ENCODE results near the gene IL20.

IL20 gene

DNA sequence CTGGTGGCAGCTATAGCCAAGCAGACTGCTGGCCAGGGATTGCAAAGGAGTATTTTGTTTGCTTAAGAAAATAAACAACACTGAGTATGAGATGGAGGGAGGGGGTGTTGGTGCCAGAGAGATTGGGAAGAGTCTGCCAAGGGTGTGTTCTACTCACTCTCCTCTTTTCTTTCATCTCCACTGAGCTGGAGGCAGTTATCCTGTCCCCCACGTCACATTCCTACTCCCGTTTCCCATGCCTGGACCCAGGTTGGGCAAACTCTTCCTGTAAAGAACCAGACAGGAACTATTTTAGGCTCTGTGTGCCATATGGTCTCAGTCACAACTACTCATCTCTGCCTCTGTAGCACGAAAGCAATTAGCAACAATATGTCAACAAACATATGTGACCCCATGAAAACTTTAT is 30.4 kb downstream of the IL20 start:
- TF ChIP-seq YY1 (IDR thresholded peaks at IDR 0.05; ENCODE audit: low read depth) = no peak

DNA sequence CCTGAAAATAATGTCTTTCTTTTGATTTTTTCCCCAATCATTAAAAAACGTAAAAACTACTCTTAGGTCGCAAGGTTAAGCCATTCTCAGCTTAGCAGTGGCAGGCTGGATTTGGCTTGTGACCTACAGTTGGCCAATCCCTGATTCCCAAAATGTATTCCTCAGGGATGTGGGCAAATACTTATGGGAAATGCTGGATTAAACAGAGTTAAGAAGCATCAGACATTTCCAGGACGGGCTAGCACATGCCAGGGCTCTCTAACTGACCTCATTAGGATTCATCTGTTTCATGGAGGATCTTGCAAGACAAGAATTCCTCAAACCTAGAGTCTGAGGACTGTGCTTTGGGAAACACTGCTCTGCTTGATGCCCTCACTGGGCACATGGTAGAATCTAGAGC is 30.8 kb downstream of the IL20 start:
- TF ChIP-seq YY1 (IDR thresholded peaks at IDR 0.05; ENCODE audit: low read depth) = no peak
- no peak for TF ChIP-seq EGR1 (IDR thresholded peaks at IDR 0.05)
- TF ChIP-seq CEBPB (IDR thresholded peaks at IDR 0.05) = no peak
- TF ChIP-seq, protein P1, sequence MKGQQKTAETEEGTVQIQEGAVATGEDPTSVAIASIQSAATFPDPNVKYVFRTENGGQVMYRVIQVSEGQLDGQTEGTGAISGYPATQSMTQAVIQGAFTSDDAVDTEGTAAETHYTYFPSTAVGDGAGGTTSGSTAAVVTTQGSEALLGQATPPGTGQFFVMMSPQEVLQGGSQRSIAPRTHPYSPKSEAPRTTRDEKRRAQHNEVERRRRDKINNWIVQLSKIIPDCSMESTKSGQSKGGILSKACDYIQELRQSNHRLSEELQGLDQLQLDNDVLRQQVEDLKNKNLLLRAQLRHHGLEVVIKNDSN (IDR thresholded peaks at IDR 0.05) = no peak
- no peak for TF ChIP-seq TAF1 (IDR thresholded peaks at IDR 0.05; ENCODE audit: low read depth)
- TF ChIP-seq TCF12 (IDR thresholded peaks at IDR 0.05; ENCODE audit: low read depth) = no peak
- no peak for TF ChIP-seq NFIC (IDR thresholded peaks at IDR 0.05)
- TF ChIP-seq RAD21 (IDR thresholded peaks at IDR 0.05; ENCODE audit: low read depth) = no peak
- TF ChIP-seq, protein P2, sequence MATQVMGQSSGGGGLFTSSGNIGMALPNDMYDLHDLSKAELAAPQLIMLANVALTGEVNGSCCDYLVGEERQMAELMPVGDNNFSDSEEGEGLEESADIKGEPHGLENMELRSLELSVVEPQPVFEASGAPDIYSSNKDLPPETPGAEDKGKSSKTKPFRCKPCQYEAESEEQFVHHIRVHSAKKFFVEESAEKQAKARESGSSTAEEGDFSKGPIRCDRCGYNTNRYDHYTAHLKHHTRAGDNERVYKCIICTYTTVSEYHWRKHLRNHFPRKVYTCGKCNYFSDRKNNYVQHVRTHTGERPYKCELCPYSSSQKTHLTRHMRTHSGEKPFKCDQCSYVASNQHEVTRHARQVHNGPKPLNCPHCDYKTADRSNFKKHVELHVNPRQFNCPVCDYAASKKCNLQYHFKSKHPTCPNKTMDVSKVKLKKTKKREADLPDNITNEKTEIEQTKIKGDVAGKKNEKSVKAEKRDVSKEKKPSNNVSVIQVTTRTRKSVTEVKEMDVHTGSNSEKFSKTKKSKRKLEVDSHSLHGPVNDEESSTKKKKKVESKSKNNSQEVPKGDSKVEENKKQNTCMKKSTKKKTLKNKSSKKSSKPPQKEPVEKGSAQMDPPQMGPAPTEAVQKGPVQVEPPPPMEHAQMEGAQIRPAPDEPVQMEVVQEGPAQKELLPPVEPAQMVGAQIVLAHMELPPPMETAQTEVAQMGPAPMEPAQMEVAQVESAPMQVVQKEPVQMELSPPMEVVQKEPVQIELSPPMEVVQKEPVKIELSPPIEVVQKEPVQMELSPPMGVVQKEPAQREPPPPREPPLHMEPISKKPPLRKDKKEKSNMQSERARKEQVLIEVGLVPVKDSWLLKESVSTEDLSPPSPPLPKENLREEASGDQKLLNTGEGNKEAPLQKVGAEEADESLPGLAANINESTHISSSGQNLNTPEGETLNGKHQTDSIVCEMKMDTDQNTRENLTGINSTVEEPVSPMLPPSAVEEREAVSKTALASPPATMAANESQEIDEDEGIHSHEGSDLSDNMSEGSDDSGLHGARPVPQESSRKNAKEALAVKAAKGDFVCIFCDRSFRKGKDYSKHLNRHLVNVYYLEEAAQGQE (IDR thresholded peaks at IDR 0.05; ENCODE audit: low read depth) = no peak
- no peak for TF ChIP-seq EP300 (IDR thresholded peaks at IDR 0.05; ENCODE audit: borderline replicate concordance)
- no peak for TF ChIP-seq ZBTB7A (IDR thresholded peaks at IDR 0.05; ENCODE audit: low read depth)
- no peak for TF ChIP-seq CREB1 (IDR thresholded peaks at IDR 0.05; ENCODE audit: low read depth)
- TF ChIP-seq FOXM1 (IDR thresholded peaks at IDR 0.05; ENCODE audit: borderline replicate concordance, low read depth) = no peak
- TF ChIP-seq TEAD4 (IDR thresholded peaks at IDR 0.05) = no peak
- TF ChIP-seq, protein P3, sequence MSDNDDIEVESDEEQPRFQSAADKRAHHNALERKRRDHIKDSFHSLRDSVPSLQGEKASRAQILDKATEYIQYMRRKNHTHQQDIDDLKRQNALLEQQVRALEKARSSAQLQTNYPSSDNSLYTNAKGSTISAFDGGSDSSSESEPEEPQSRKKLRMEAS (IDR thresholded peaks at IDR 0.05) = no peak

DNA sequence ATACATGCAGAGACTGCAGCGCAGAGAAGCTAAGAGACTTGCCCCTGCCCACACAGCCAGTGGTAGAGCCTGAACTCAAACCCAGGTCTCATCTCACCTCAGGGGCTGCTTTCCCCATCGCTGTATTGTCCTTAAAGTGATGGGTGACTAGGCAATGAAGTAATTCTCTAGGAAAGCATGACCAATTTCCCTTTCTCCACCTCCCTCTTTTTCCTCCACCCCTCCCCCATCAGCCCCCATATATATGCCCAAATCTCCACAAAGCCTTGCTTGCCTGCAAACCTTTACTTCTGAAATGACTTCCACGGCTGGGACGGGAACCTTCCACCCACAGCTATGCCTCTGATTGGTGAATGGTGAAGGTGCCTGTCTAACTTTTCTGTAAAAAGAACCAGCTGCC is 31.8 kb downstream of the IL20 start, which contains the start of gene IL24:
Gene IL24 (plus strand): TSS at position 269 of the 400 bp plus-strand sequence. CDS start 390 bp downstream, outside the sequence.
- TF ChIP-seq CREB1 (IDR thresholded peaks at IDR 0.05; ENCODE audit: low read depth) = no peak
- TF ChIP-seq TAF1 (IDR thresholded peaks at IDR 0.05; ENCODE audit: low read depth) = no peak
- TF ChIP-seq TEAD4 (IDR thresholded peaks at IDR 0.05) = no peak
- no peak for TF ChIP-seq CEBPB (IDR thresholded peaks at IDR 0.05)
- TF ChIP-seq FOXM1 (IDR thresholded peaks at IDR 0.05; ENCODE audit: borderline replicate concordance, low read depth) = no peak
- TF ChIP-seq, protein P1 (IDR thresholded peaks at IDR 0.05) = no peak
- TF ChIP-seq, protein P2 (IDR thresholded peaks at IDR 0.05; ENCODE audit: low read depth) = no peak
- TF ChIP-seq ZBTB7A (IDR thresholded peaks at IDR 0.05; ENCODE audit: low read depth) = no peak
- TF ChIP-seq EP300 (IDR thresholded peaks at IDR 0.05; ENCODE audit: borderline replicate concordance) = no peak
- TF ChIP-seq TCF12 (IDR thresholded peaks at IDR 0.05; ENCODE audit: low read depth) = no peak
- TF ChIP-seq EGR1 (IDR thresholded peaks at IDR 0.05) = no peak
- no peak for TF ChIP-seq NFIC (IDR thresholded peaks at IDR 0.05)
- no peak for TF ChIP-seq RAD21 (IDR thresholded peaks at IDR 0.05; ENCODE audit: low read depth)
- TF ChIP-seq, protein P3 (IDR thresholded peaks at IDR 0.05) = no peak
- TF ChIP-seq YY1 (IDR thresholded peaks at IDR 0.05; ENCODE audit: low read depth) = no peak

DNA sequence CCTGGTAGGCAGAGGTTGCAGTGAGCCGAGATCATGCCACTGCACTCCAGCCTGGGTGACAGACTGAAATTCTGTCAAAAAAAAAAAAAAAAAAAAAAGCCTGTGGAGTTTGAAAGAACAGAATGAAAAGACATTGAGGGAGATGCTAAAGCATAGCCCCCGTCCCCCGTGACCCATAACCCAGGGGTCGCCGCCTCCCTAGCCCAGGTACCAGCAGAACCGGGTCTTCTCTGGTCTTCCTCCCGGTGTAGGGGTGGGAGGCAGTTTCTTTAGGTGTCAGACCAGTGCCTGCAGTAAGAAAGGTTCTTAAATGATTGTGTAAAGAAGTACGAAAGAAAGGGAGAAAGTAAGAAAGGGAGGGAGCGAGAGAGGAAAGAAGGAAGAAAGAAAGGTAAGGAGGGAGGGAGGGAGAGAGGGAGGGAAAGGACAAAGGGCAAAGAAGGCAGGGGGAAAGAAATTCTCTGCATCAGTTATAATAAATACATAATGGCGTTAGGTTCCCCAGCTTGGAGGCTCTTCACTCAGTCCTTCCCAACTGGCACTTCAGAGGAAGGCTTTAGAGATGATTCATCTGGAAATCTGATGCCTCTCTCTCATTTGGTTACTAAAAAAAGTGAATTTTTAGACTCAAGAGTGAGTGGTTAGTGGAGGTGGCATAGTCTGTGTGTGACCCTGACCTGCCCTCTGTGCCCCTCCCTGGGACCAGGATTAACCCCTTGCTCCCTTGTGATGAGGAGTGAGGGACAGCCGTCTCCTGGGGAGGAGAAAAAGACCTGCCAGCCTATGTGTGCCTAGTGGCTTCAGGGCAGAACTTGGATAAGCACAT is 32.9 kb downstream of the IL20 start:
- no peak for TF ChIP-seq EGR1 (IDR thresholded peaks at IDR 0.05)
- TF ChIP-seq TCF12 (IDR thresholded peaks at IDR 0.05; ENCODE audit: low read depth) = no peak
- TF ChIP-seq, protein P1 (IDR thresholded peaks at IDR 0.05) = no peak
- TF ChIP-seq EP300 (IDR thresholded peaks at IDR 0.05; ENCODE audit: borderline replicate concordance) = no peak
- TF ChIP-seq, protein P3 (IDR thresholded peaks at IDR 0.05) = no peak
- 0 out of 2 replicates have a peak, but pooled peaks have one; percentile 10 for TF ChIP-seq TEAD4 (IDR thresholded peaks at IDR 0.05)
- no peak for TF ChIP-seq FOXM1 (IDR thresholded peaks at IDR 0.05; ENCODE audit: borderline replicate concordance, low read depth)
- no peak for TF ChIP-seq ZBTB7A (IDR thresholded peaks at IDR 0.05; ENCODE audit: low read depth)
- TF ChIP-seq CEBPB (IDR thresholded peaks at IDR 0.05) = no peak

DNA sequence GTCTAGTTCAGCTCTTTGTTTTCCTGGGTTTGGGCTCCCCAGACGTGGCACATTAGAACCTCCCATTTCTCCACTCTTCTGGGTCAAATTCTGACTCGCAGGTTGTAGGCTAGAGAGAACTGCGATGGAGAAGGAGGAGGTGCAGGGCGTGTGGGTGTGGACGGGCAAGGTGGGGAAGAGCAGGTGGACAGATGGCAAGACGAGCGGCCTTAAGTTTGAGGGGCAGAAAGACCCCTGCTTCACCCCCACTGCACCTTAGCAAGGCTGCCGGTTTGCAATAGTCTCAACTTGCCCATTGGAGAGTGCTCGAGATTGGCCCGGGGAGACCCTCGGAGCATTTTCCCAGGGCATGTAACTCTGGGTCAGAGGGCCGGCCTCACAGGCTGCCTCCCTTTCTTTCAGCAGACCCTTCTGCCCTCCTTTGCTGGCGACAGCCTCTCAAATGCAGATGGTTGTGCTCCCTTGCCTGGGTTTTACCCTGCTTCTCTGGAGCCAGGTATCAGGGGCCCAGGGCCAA is 33.5 kb downstream of the IL20 start:
- TF ChIP-seq NFIC (IDR thresholded peaks at IDR 0.05) (no peak), FOXM1 (IDR thresholded peaks at IDR 0.05; ENCODE audit: borderline replicate concordance, low read depth) (no peak), EP300 (IDR thresholded peaks at IDR 0.05; ENCODE audit: borderline replicate concordance) (no peak), TAF1 (IDR thresholded peaks at IDR 0.05; ENCODE audit: low read depth) (no peak), YY1 (IDR thresholded peaks at IDR 0.05; ENCODE audit: low read depth) (no peak), CEBPB (IDR thresholded peaks at IDR 0.05) (no peak), RAD21 (IDR thresholded peaks at IDR 0.05; ENCODE audit: low read depth) (no peak), TCF12 (IDR thresholded peaks at IDR 0.05; ENCODE audit: low read depth) (no peak), EGR1 (IDR thresholded peaks at IDR 0.05) (no peak), TEAD4 (IDR thresholded peaks at IDR 0.05) (no peak), ZBTB7A (IDR thresholded peaks at IDR 0.05; ENCODE audit: low read depth) (no peak), CREB1 (IDR thresholded peaks at IDR 0.05; ENCODE audit: low read depth) (no peak)
- TF ChIP-seq, protein P2 (IDR thresholded peaks at IDR 0.05; ENCODE audit: low read depth) = no peak
- TF ChIP-seq, protein P1 (IDR thresholded peaks at IDR 0.05) = no peak
- TF ChIP-seq, protein P3 (IDR thresholded peaks at IDR 0.05) = no peak
